GM12878 (cell line): ENCODE data around the gene PTTG2. TPM values are rescaled to one million over a fixed set of nuclear protein-coding genes. Genes with fewer than 3 reads are reported as not detected.

Experiments
- ATAC-seq: fragments of 200-7000 bp; cut with Tn5 transposase; 3 replicates; pipeline ENCODE4 v1.9.1; 2020; ENCODE audit warnings: mild to moderate bottlenecking, moderate library complexity
- BruUV-seq: library from RNA; stranded (reverse); fragments of 400-500 nt; replicated peaks from 2 replicates; lab custom pipeline; 2021; lab: Mats Ljungman, UMichigan
- CTCF ChIA-PET: fragments of 300-600 bp; sonication (Branson Sonifier 250); formaldehyde crosslinking; extraction: SDS; loops from one replicate; lab custom pipeline; 2021; ENCODE audit warnings: inconsistent platforms; lab: Yijun Ruan, JAX
- POLR2A ChIA-PET: fragments of 350-600 bp; formaldehyde crosslinking; extraction: SDS; loops from one replicate; lab custom pipeline; 2021; ENCODE audit warnings: inconsistent platforms; lab: Charles Lee
- RAD21 ChIA-PET: fragments of 300-600 bp; sonication (Branson Sonifier 250); formaldehyde crosslinking; loops from one replicate; lab custom pipeline; 2023; ENCODE audit warnings: antibody characterized with exemption; ENCODE audit not compliant: unreplicated experiment; lab: Charles Lee
- SMC1A ChIA-PET: fragments of 300-600 bp; sonication (Branson Sonifier 250); formaldehyde crosslinking; loops from one replicate; lab custom pipeline; 2023; ENCODE audit not compliant: unreplicated experiment, uncharacterized antibody; lab: Charles Lee
- DNase-seq: peaks from one replicate; pipeline ENCODE4 v3.0.0-alpha.2; 2011; ENCODE audit warnings: low read depth, low spot score
- FAIRE-seq: peaks from 3 replicates; lab custom pipeline; 2011; peaks lifted over from hg19 to GRCh38; lab: Jason Lieb, UNC
- H2AFZ ChIP-seq: 2 replicates; pipeline ENCODE4 v1.6.0; 2011; ENCODE audit warnings: low read depth, low read length, control low read depth; ENCODE audit not compliant: control insufficient read depth
- H3K27ac ChIP-seq: 2 replicates; pipeline ENCODE4 v1.5.1; 2011; ENCODE audit warnings: control low read depth; ENCODE audit not compliant: control insufficient read depth, insufficient read depth
- H3K27me3 ChIP-seq, 2 experiments: replicated peaks in 1 of 2; 2 replicates each; pipeline versions ENCODE4 v1.6.0 to v1.6.1; 2011; ENCODE audit warnings: low read length in 1 of 2; ENCODE audit not compliant: control insufficient read depth in 2 of 2, insufficient read depth in 2 of 2
- H3K36me3 ChIP-seq, 2 experiments: 2 replicates each; pipeline ENCODE4 v1.5.1; 2011; ENCODE audit warnings: low read length in 1 of 2; ENCODE audit not compliant: control insufficient read depth in 2 of 2, insufficient read depth in 2 of 2
- H3K4me1 ChIP-seq: 2 replicates; pipeline ENCODE4 v1.6.1; 2011; ENCODE audit warnings: mild to moderate bottlenecking, low read length, moderate library complexity, mixed read lengths; ENCODE audit not compliant: control insufficient read depth, insufficient read depth
- H3K4me2 ChIP-seq: 2 replicates; pipeline ENCODE4 v1.6.0; 2011; ENCODE audit warnings: control low read depth; ENCODE audit not compliant: control insufficient read depth, insufficient read depth
- H3K4me3 ChIP-seq: fragments of 200-600 bp; sonication (generic); 2 replicates; pipeline ENCODE4 v1.5.1; 2016
- H3K79me2 ChIP-seq: 2 replicates; pipeline ENCODE4 v1.6.0; 2011; ENCODE audit warnings: low read length; ENCODE audit not compliant: control insufficient read depth, insufficient read depth
- H3K9ac ChIP-seq: 2 replicates; pipeline ENCODE4 v1.8.0; 2011; ENCODE audit warnings: low read length, control low read depth, mixed read lengths; ENCODE audit not compliant: control insufficient read depth, insufficient read depth
- H3K9me3 ChIP-seq: replicated peaks from 3 replicates; pipeline ENCODE4 v1.5.1; 2011; ENCODE audit warnings: mild to moderate bottlenecking, low read length; ENCODE audit not compliant: control insufficient read depth, insufficient read depth
- H4K20me1 ChIP-seq: 2 replicates; pipeline ENCODE4 v1.6.0; 2011; ENCODE audit not compliant: control insufficient read depth, insufficient read depth
- BMI1 ChIP-seq: fragments of 450-650 bp; IDR thresholded peaks from 2 replicates; pipeline ENCODE4 v1.6.1; 2016; ENCODE audit warnings: mild to moderate bottlenecking, moderate library complexity, borderline replicate concordance
- CHD4 ChIP-seq: fragments of 200-600 bp; sonication (generic); IDR thresholded peaks from 2 replicates; pipeline ENCODE4 v1.6.1; 2016; ENCODE audit warnings: mild to moderate bottlenecking
- IKZF1 ChIP-seq: fragments of 450-650 bp; conservative IDR thresholded peaks from 2 replicates; pipeline ENCODE4 v1.6.1; 2017; ENCODE audit warnings: antibody characterized with exemption, mild to moderate bottlenecking
- NBN ChIP-seq: fragments of 450-650 bp; IDR thresholded peaks from 2 replicates; pipeline ENCODE4 v1.6.1; 2016
- POU2F2 ChIP-seq: IDR thresholded peaks from 3 replicates; pipeline ENCODE4 v1.6.1; 2011; ENCODE audit warnings: low read depth, mild to moderate bottlenecking, low read length, borderline replicate concordance
- RELA ChIP-seq: fragments of 450-650 bp; IDR thresholded peaks from 2 replicates; pipeline ENCODE4 v1.8.0; 2014; ENCODE audit warnings: borderline replicate concordance; ENCODE audit not compliant: partially characterized antibody
- WRNIP1 ChIP-seq: IDR thresholded peaks from 2 replicates; pipeline ENCODE4 v1.6.1; 2011; ENCODE audit warnings: low read depth, low read length, improper control_type of control experiment, borderline replicate concordance
- WGBS: methylation state at CpG from one replicate; pipeline ENCODE4 v1.1.6; 2016; ENCODE audit warnings: low lambda C conversion rate; ENCODE audit not compliant: insufficient replicate concordance, insufficient coverage; ENCODE audit errors: missing lambda C conversion rate; 5-methylcytosine and 5-hydroxymethylcytosine counted together
- in situ Hi-C: fragments of 300-500 bp; cut with MboI; formaldehyde crosslinking; loops from 9 replicates; pipeline ENCODE4 v1.14.3; 2018; ENCODE audit warnings: mixed read lengths
- intact Hi-C: fragments of 100-400 bp; cut with micrococcal nuclease; formaldehyde crosslinking; loops from one replicate; pipeline ENCODE4 v1.14.2; 2022; ENCODE audit not compliant: unreplicated experiment
- polyA plus RNA-seq, 11 experiments: library from polyadenylated mRNA; depleted of rRNA in 4 of 11; unstranded in 6 of 11; stranded (reverse) in 5 of 11; fragments of >200 nt; fragmentation: Nextera tagmentation in 4 of 11; fragmentation: Illumina TruSeq in 1 of 11; extraction: Ambion mirVana in 4 of 11; extraction: Trizol in 1 of 11; gene quantifications; 1 replicate in 1 of 11; 2 replicates in 10 of 11; pipeline versions ENCODE4 v1.2.1 to v1.2.3, GENCODE V29; 2011 to 2016; ENCODE audit warnings: inconsistent platforms in 2 of 11, missing spikeins in 2 of 11, low read depth in 1 of 11
- total RNA-seq, 4 experiments: library from RNA; depleted of rRNA in 3 of 4; stranded (reverse); fragments of >200 nt in 3 of 4; fragmentation: Illumina TruSeq in 1 of 4; extraction: Trizol in 1 of 4; gene quantifications; 2 replicates each; pipeline versions ENCODE4 v1.2.1 to v1.2.3, GENCODE V29; 2013 to 2021
- TF ChIP-seq, protein P1 (sequence below): IDR thresholded peaks from 2 replicates; pipeline ENCODE4 v1.6.1; 2011; ENCODE audit warnings: mild to moderate bottlenecking, low read depth, low read length, moderate library complexity; ENCODE audit not compliant: insufficient replicate concordance

Gene PTTG2
- total and polyA plus RNA-seq, 10 of the 15 experiments (the other 5 are each of a cell fraction or from before 2014, with no cell fraction given) = 0.09 to 0.54 (median 0.39) TPM; not detected in 4

DNA sequence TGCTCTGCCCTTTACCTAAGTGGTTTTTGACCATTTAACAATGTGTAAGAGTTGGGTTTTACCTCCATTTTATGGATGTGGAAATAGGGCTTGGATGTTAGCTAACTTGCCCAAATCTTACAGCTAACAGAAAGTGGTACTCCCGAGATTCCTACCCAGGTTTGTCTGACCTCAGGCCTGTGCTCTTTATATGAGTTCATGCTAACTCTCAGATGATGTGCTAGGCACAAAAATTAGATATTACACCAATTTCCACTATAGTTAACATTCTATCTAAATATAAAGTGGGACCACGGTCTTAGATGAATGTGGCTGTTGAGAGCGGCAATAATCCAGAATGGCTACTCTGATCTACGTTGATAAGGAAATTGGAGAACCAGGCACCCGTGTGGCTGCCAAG is at the start of gene PTTG2 (continued):
- no peak for TF ChIP-seq WRNIP1
- TF ChIP-seq, all 136 proteins: peak for 0

DNA sequence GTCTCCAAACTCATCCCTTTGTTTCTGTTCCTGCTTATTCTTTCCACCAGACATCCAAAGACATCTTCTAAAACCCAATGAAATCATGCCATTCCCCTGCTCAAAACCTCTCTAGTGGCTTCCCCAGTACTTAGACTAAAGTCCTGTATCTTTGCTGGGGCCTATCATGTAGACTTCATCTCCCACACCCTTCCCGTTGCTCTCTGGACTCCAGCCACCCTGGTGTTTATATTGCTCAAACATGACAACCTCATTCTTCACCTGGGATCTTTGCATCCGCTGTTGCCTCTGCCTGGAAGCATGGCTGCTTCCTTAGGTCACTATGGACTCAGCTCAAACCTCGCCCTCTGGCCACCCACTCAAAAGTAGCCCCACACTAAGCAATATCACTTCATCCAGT is 45.7 kb upstream of the PTTG2 start:
- ChIA-PET RAD21 (no interaction called here), POLR2A (no interaction called here), SMC1A (interaction anchor here (2.5 kb wide), 1 partner anchor 12 kb away, joined by 6 read pairs; no protein-coding TSS in a partner anchor), CTCF (interaction anchor here (0.8 kb wide), 1 partner anchor 17 kb away, joined by 3 read pairs; no protein-coding TSS in a partner anchor)
- Histone ChIP-seq H3K27me3 (no peaks in the 10 kb centered on the region), H3K4me3 (no peak overlapping the region), H3K9ac (no peak overlapping the region), H2AFZ (no peak overlapping the region), H3K9me3 (no peaks in the 10 kb centered on the region), H3K36me3 (peaks cover 0 to 2% of the 10 kb centered on the region in 2 experiments; a peak in 1 of 4 replicates), H3K4me2 (no peak overlapping the region), H3K27ac (no peak overlapping the region), H4K20me1 (no peaks in the 10 kb centered on the region), H3K4me1 (no peaks in the 10 kb centered on the region), H3K79me2 (no peaks in the 10 kb centered on the region; the same call in 1 of the 2 replicates)
- DNase-seq = no peak
- BruUV-seq = no TSS peak
- intact Hi-C loops = no loop called here
- 98% methylated on average over 3 of the region's 3 CpGs for WGBS
- TF ChIP-seq CHD4 (no peak), IKZF1 (no peak), RELA (no peak), POU2F2 (no peak), BMI1 (no peak), NBN (no peak)
- TF ChIP-seq, protein P1, sequence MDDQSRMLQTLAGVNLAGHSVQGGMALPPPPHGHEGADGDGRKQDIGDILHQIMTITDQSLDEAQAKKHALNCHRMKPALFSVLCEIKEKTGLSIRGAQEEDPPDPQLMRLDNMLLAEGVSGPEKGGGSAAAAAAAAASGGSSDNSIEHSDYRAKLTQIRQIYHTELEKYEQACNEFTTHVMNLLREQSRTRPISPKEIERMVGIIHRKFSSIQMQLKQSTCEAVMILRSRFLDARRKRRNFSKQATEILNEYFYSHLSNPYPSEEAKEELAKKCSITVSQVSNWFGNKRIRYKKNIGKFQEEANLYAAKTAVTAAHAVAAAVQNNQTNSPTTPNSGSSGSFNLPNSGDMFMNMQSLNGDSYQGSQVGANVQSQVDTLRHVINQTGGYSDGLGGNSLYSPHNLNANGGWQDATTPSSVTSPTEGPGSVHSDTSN = no peak
- in situ Hi-C loops = no loop called here
- no peak for FAIRE-seq
- no peak for ATAC-seq
